Measurements from ENCODE around the gene DCTPP1. TPM values are rescaled to one million over a fixed set of nuclear protein-coding genes. Genes with fewer than 3 reads are reported as not detected.

DCTPP1 gene
- total and polyA plus RNA-seq, 2 of the 13 experiments (the other 11 are each of a cell fraction or from before 2014, with no cell fraction given), result 54.8 to 74.4 TPM

- TF ChIP-seq ZNF383 (CRISPR knock-in tag; IDR thresholded peaks at IDR 0.05; ENCODE audit: borderline replicate concordance) (0 out of 2 replicates have a peak, but pooled peaks have one; percentile 81), PITX1 (CRISPR knock-in tag; IDR thresholded peaks at IDR 0.05) (peak; percentile 95), CERS6 (CRISPR knock-in tag; IDR thresholded peaks at IDR 0.05) (no peak), ZNF644 (CRISPR knock-in tag; IDR thresholded peaks at IDR 0.05; ENCODE audit: low read depth) (no peak; the same call in 1 of the 2 replicates), ZNF30 (CRISPR knock-in tag; IDR thresholded peaks at IDR 0.05) (no peak), ZFAT (CRISPR knock-in tag; conservative IDR thresholded peaks at IDR 0.05) (no peak), POLR2G (IDR thresholded peaks at IDR 0.05; ENCODE audit: low read depth, low read length) (no peak), ATF7 (IDR thresholded peaks at IDR 0.05) (no peak), ATF7 (CRISPR knock-in tag; IDR thresholded peaks at IDR 0.05) (no peak), GABPB1 (CRISPR knock-in tag; IDR thresholded peaks at IDR 0.05) (no peak), CTCF (CRISPR knock-in tag; IDR thresholded peaks at IDR 0.05) (no peak), SRSF9 (IDR thresholded peaks at IDR 0.05; ENCODE audit: borderline replicate concordance, insufficient read depth, low read depth, low read length, poor library complexity, severe bottlenecking) (no peak), PTBP1 (IDR thresholded peaks at IDR 0.05; ENCODE audit: low read depth, low read length, poor library complexity, severe bottlenecking) (no peak), IRF9 (CRISPR knock-in tag; IDR thresholded peaks at IDR 0.05; ENCODE audit: borderline replicate concordance) (no peak; the same call in 1 of the 2 replicates), LRRFIP1 (CRISPR knock-in tag; conservative IDR thresholded peaks at IDR 0.05) (no peak), SIX1 (CRISPR knock-in tag; IDR thresholded peaks at IDR 0.05; ENCODE audit: borderline replicate concordance) (no peak), CEBPB (IDR thresholded peaks at IDR 0.05; ENCODE audit: borderline replicate concordance, low read depth, low read length) (no peak), SOX5 (CRISPR knock-in tag; IDR thresholded peaks at IDR 0.05; ENCODE audit: borderline replicate concordance) (peak; percentile 85), RARA (CRISPR knock-in tag; IDR thresholded peaks at IDR 0.05) (0 out of 2 replicates have a peak, but pooled peaks have one; percentile 60), FOSL2 (CRISPR knock-in tag; IDR thresholded peaks at IDR 0.05) (peak; percentile 97), NKX3-1 (CRISPR knock-in tag; IDR thresholded peaks at IDR 0.05) (no peak), MAZ (IDR thresholded peaks at IDR 0.05; ENCODE audit: borderline replicate concordance, low read depth, low read length) (no peak), MAZ (CRISPR knock-in tag; IDR thresholded peaks at IDR 0.05; ENCODE audit: low read depth) (no peak), HOXA7 (CRISPR knock-in tag; IDR thresholded peaks at IDR 0.05) (no peak), NR0B2 (CRISPR knock-in tag; IDR thresholded peaks at IDR 0.05) (no peak)
These were observed 7.7 kb upstream of the DCTPP1 start (continued) for GRCh38 chr16:30437511-30438046.

Data from HepG2 (cell line).